H1 (cell line): Measurements from ENCODE around the gene DCTD. TPM values are rescaled to one million over a fixed set of nuclear protein-coding genes. Genes with fewer than 3 reads are reported as not detected.

Experiments used
- CTCF ChIA-PET: fragments of 300-600 bp; sonication (Branson Sonifier 250); formaldehyde crosslinking; loops from one replicate; lab custom pipeline; 2021; ENCODE audit not compliant: partially characterized antibody; lab: Charles Lee
- POLR2A ChIA-PET: fragments of 300-600 bp; sonication (Branson Sonifier 250); formaldehyde crosslinking; loops from one replicate; lab custom pipeline; 2021; ENCODE audit warnings: inconsistent platforms; ENCODE audit not compliant: partially characterized antibody; lab: Charles Lee
- DNase-seq, 2 experiments: peaks; one replicate each; pipeline versions ENCODE4 v3.0.0 to v3.0.0-alpha.2; 2010 to 2022; ENCODE audit warnings: low spot score in 2 of 2, low read depth in 1 of 2, mixed read lengths in 1 of 2
- FAIRE-seq: peaks from 2 replicates; lab custom pipeline; 2011; peaks lifted over from hg19 to GRCh38; lab: Jason Lieb, UNC
- H2AFZ ChIP-seq: 2 replicates; pipeline ENCODE4 v1.8.1; 2012; ENCODE audit warnings: low read length, inconsistent platforms
- H2AK5ac ChIP-seq: 2 replicates; pipeline ENCODE4 v1.6.1; 2013; ENCODE audit warnings: low read depth, low read length
- H2BK120ac ChIP-seq: replicated peaks from 2 replicates; pipeline ENCODE3; 2013; ENCODE audit warnings: low read depth, low read length, inconsistent platforms
- H2BK12ac ChIP-seq: 2 replicates; pipeline ENCODE4 v1.6.1; 2013; ENCODE audit warnings: low read depth, low read length
- H2BK15ac ChIP-seq: 2 replicates; pipeline ENCODE4 v1.6.1; 2013; ENCODE audit warnings: low read length
- H2BK20ac ChIP-seq: 2 replicates; pipeline ENCODE4 v1.6.1; 2013; ENCODE audit warnings: low read length
- H2BK5ac ChIP-seq: 2 replicates; pipeline ENCODE4 v1.6.1; 2013; ENCODE audit warnings: low read depth, low read length
- H3K14ac ChIP-seq: 2 replicates; pipeline ENCODE4 v1.6.1; 2013; ENCODE audit warnings: inconsistent platforms; ENCODE audit not compliant: insufficient read length
- H3K18ac ChIP-seq: 2 replicates; pipeline ENCODE4 v1.6.1; 2013; ENCODE audit warnings: low read length; ENCODE audit errors: extremely low read depth
- H3K23ac ChIP-seq: 2 replicates; pipeline ENCODE4 v1.6.1; 2013; ENCODE audit warnings: inconsistent platforms; ENCODE audit not compliant: insufficient read length
- H3K23me2 ChIP-seq: 2 replicates; pipeline ENCODE4 v1.6.1; 2013; ENCODE audit warnings: low read depth, low read length
- H3K27ac ChIP-seq: 2 replicates; pipeline ENCODE4 v1.6.1; 2011; ENCODE audit warnings: low read depth, low read length, inconsistent platforms
- H3K27me3 ChIP-seq, 4 experiments: replicated peaks in 1 of 4; 1 replicate in 1 of 4; 2 replicates in 3 of 4; pipeline versions ENCODE4 v1.6.1 to v1.8.1; 2011 to 2013; ENCODE audit warnings: low read length in 3 of 4, mild to moderate bottlenecking in 3 of 4, inconsistent platforms in 2 of 4, mixed read lengths in 2 of 4, moderate library complexity in 1 of 4; ENCODE audit not compliant: control insufficient read depth in 3 of 4, insufficient read depth in 3 of 4; ENCODE audit errors: extremely low read depth in 1 of 4
- H3K36me3 ChIP-seq, 4 experiments: 2 replicates each; pipeline versions ENCODE4 v1.6.1 to v1.8.1; 2011 to 2013; ENCODE audit warnings: mild to moderate bottlenecking in 4 of 4, low read length in 3 of 4, moderate library complexity in 2 of 4, control low read depth in 1 of 4, inconsistent platforms in 1 of 4; ENCODE audit not compliant: insufficient read depth in 4 of 4, control insufficient read depth in 2 of 4
- H3K4ac ChIP-seq: replicated peaks from 2 replicates; pipeline ENCODE3; 2013; ENCODE audit warnings: low read length, low read depth, mixed read lengths, inconsistent platforms; ENCODE audit not compliant: insufficient read length
- H3K4me1 ChIP-seq, 4 experiments: replicated peaks in 1 of 4; 1 replicate in 1 of 4; 2 replicates in 3 of 4; pipeline versions ENCODE4 v1.6.1 to v1.8.1; 2011 to 2013; ENCODE audit warnings: low read length in 3 of 4, inconsistent platforms in 2 of 4, mixed read lengths in 1 of 4; ENCODE audit not compliant: insufficient read depth in 4 of 4, control insufficient read depth in 3 of 4
- H3K4me2 ChIP-seq, 2 experiments: 2 replicates each; pipeline versions ENCODE4 v1.6.1 to v1.8.1; 2011 to 2013; ENCODE audit warnings: low read depth in 2 of 2, low read length in 2 of 2, control low read depth in 1 of 2, inconsistent platforms in 1 of 2, mild to moderate bottlenecking in 1 of 2; ENCODE audit not compliant: insufficient read depth in 1 of 2
- H3K4me3 ChIP-seq, 4 experiments: fragments of 200-600, 300-600 bp in 1 of 4; sonication (generic), shearing (Covaris generic), sonication (Bioruptor Twin) in 1 of 4; 2 replicates each; pipeline versions ENCODE4 v1.5.1 to v1.8.1; 2011 to 2016; ENCODE audit warnings: low read length in 4 of 4, low read depth in 3 of 4, control low read depth in 2 of 4, inconsistent platforms in 2 of 4, mild to moderate bottlenecking in 2 of 4, mixed read lengths in 1 of 4, moderate library complexity in 1 of 4; ENCODE audit not compliant: insufficient read depth in 2 of 4; ENCODE audit errors: extremely low read depth in 1 of 4
- H3K56ac ChIP-seq: replicated peaks from 2 replicates; pipeline ENCODE3; 2013; ENCODE audit warnings: low read depth, mild to moderate bottlenecking, mixed read lengths, low read length, inconsistent platforms; ENCODE audit not compliant: insufficient read length
- H3K79me1 ChIP-seq: 2 replicates; pipeline ENCODE4 v1.6.1; 2013; ENCODE audit warnings: low read depth, low read length, control low read depth
- H3K79me2 ChIP-seq, 2 experiments: 2 replicates each; pipeline versions ENCODE4 v1.6.1 to v1.8.1; 2012 to 2013; ENCODE audit warnings: low read length in 2 of 2, mild to moderate bottlenecking in 2 of 2, inconsistent platforms in 1 of 2; ENCODE audit not compliant: insufficient read depth in 2 of 2, control insufficient read depth in 1 of 2
- H3K9ac ChIP-seq, 4 experiments: replicated peaks in 1 of 4; 1 replicate in 1 of 4; 2 replicates in 3 of 4; pipeline versions ENCODE4 v1.6.1 to v1.8.1; 2011 to 2013; ENCODE audit warnings: low read depth in 3 of 4, low read length in 3 of 4, control low read depth in 2 of 4, mild to moderate bottlenecking in 2 of 4, moderate library complexity in 2 of 4, inconsistent platforms in 1 of 4; ENCODE audit errors: extremely low read depth in 1 of 4
- H3K9me3 ChIP-seq, 2 experiments: 2 replicates each; pipeline versions ENCODE4 v1.6.1 to v1.8.1; 2012 to 2013; ENCODE audit warnings: mild to moderate bottlenecking in 2 of 2, moderate library complexity in 2 of 2, control low read depth in 1 of 2, inconsistent platforms in 1 of 2, low read depth in 1 of 2, low read length in 1 of 2, mixed read lengths in 1 of 2; ENCODE audit not compliant: insufficient read depth in 2 of 2
- H4K20me1 ChIP-seq, 2 experiments: replicated peaks in 1 of 2; 2 replicates each; pipeline versions ENCODE3 to v1.8.1; 2011 to 2013; ENCODE audit warnings: inconsistent platforms in 2 of 2, low read length in 2 of 2, mild to moderate bottlenecking in 1 of 2; ENCODE audit not compliant: insufficient read depth in 2 of 2, control insufficient read depth in 1 of 2
- H4K5ac ChIP-seq: 2 replicates; pipeline ENCODE4 v1.6.1; 2013; ENCODE audit warnings: low read length, low read depth, mixed read lengths, inconsistent platforms; ENCODE audit not compliant: insufficient read length
- H4K8ac ChIP-seq: 2 replicates; pipeline ENCODE4 v1.8.0; 2013; ENCODE audit warnings: mild to moderate bottlenecking, moderate library complexity, low read length, inconsistent platforms; ENCODE audit not compliant: insufficient read depth; ENCODE audit errors: extremely low read depth
- H4K91ac ChIP-seq: replicated peaks from 2 replicates; pipeline ENCODE3; 2013; ENCODE audit warnings: low read length, mixed read lengths, inconsistent platforms; ENCODE audit not compliant: insufficient read length
- CTBP2 ChIP-seq: IDR thresholded peaks from 2 replicates; pipeline ENCODE4 v1.7.0; 2011; ENCODE audit warnings: borderline replicate concordance, mild to moderate bottlenecking, moderate library complexity, mixed read lengths, low read length; ENCODE audit not compliant: insufficient read depth, insufficient read length
- EZH2 ChIP-seq: fragments of 200-600 bp; sonication (generic); IDR thresholded peaks from 2 replicates; pipeline ENCODE4 v1.7.1; 2012; ENCODE audit warnings: low read depth, mild to moderate bottlenecking, moderate library complexity, low read length, inconsistent platforms; ENCODE audit not compliant: severe bottlenecking
- JUND ChIP-seq: IDR thresholded peaks from 2 replicates; pipeline ENCODE4 v1.6.1; 2011; ENCODE audit warnings: mild to moderate bottlenecking, improper control_type of control experiment, low read length
- MAX ChIP-seq: IDR thresholded peaks from 2 replicates; pipeline ENCODE4 v1.6.1; 2012; ENCODE audit warnings: inconsistent platforms
- POLR2A ChIP-seq, 2 experiments: IDR thresholded peaks; 1 replicate in 1 of 2; 2 replicates in 1 of 2; pipeline ENCODE4 v1.6.1; 2011; ENCODE audit warnings: low read depth in 2 of 2, low read length in 2 of 2, mild to moderate bottlenecking in 2 of 2; ENCODE audit errors: control extremely low read depth in 1 of 2
- POLR2AphosphoS5 ChIP-seq: IDR thresholded peaks from 2 replicates; pipeline ENCODE4 v1.6.1; 2011; ENCODE audit warnings: low read depth, low read length
- RAD21 ChIP-seq, 2 experiments: IDR thresholded peaks in 1 of 2; conservative IDR thresholded peaks in 1 of 2; 2 replicates each; pipeline ENCODE4 v1.6.1; 2011; ENCODE audit warnings: low read depth in 2 of 2, low read length in 2 of 2, improper control_type of control experiment in 1 of 2, inconsistent platforms in 1 of 2, mild to moderate bottlenecking in 1 of 2, moderate library complexity in 1 of 2
- RXRA ChIP-seq: IDR thresholded peaks from 2 replicates; pipeline ENCODE4 v1.6.1; 2011; ENCODE audit warnings: low read depth, mild to moderate bottlenecking, low read length, moderate library complexity; ENCODE audit not compliant: insufficient read depth
- SRF ChIP-seq: IDR thresholded peaks from 2 replicates; pipeline ENCODE4 v1.6.1; 2011; ENCODE audit warnings: mild to moderate bottlenecking, low read depth, low read length, moderate library complexity
- TAF7 ChIP-seq: optimal IDR thresholded peaks from 2 replicates; pipeline ENCODE3; 2011; ENCODE audit warnings: low read depth, mild to moderate bottlenecking, inconsistent platforms, low read length, moderate library complexity, borderline replicate concordance
- YY1 ChIP-seq: IDR thresholded peaks from 2 replicates; pipeline ENCODE4 v1.6.1; 2011; ENCODE audit warnings: low read depth, mild to moderate bottlenecking, low read length
- WGBS, 2 experiments: shearing (Covaris generic) in 1 of 2; methylation state at CpG; one replicate each; pipeline versions ENCODE4 v1.1.6 to v1.1.7; 2013 to 2015; ENCODE audit warnings: low lambda C conversion rate in 2 of 2, mixed read lengths in 2 of 2, inconsistent platforms in 1 of 2, low coverage in 1 of 2, missing lambda C conversion rate in 1 of 2; ENCODE audit not compliant: insufficient replicate concordance in 2 of 2, insufficient coverage in 1 of 2, insufficient read length in 1 of 2; ENCODE audit errors: extremely low coverage in 1 of 2, missing lambda C conversion rate in 1 of 2; 5-methylcytosine and 5-hydroxymethylcytosine counted together
- polyA plus RNA-seq, 7 experiments: library from polyadenylated mRNA; depleted of rRNA in 3 of 7; stranded (reverse) in 5 of 7; unstranded in 2 of 7; fragments of >200 nt in 5 of 7; fragments of 200-250 nt in 2 of 7; gene quantifications; 1 replicate in 5 of 7; 2 replicates in 1 of 7; 4 replicates in 1 of 7; pipeline versions ENCODE4 v1.2.1 to v1.2.3, GENCODE V29; 2011 to 2013; ENCODE audit warnings: missing spikeins in 2 of 7, mixed read lengths in 2 of 7
- total RNA-seq: library from RNA; stranded (reverse); fragmentation: NEBNext Ultra II Directional; extraction: Animal tissue kit (Norgen Biotek cat#: 25700); gene quantifications from 2 replicates; pipeline ENCODE4 v1.2.1, GENCODE V29; 2021
- TF ChIP-seq, protein P1 (sequence below): IDR thresholded peaks from 2 replicates; pipeline ENCODE4 v1.6.1; 2011; ENCODE audit warnings: low read length, improper control_type of control experiment

DCTD gene
- total and polyA plus RNA-seq, 2 of the 8 experiments (the other 6 are each of a cell fraction or from before 2014, with no cell fraction given): 60.2 to 69.5 TPM

DNA sequence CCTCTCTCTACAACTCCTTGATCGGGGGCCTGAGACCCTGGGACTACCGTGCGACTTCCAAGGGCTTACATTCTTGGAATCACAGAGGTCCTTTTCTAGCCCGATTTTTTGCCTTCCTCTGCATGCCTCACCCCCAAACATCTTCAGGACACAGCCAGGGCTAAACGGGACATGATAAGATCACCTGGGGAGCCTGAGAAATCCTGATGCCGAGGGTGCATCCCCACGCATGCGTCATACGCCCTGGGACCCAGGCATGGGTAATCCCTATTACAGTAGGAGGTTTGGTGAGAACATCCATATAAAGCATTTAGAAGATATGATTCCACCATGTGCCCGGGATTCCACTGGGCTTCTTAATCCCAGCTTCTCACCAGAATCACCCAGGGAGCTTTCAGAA, 77.1 kb downstream of the DCTD start:
- no peak overlapping the region for H3K14ac ChIP-seq
- H3K9me3 ChIP-seq: no peaks in the 10 kb centered on the region
- POLR2A ChIA-PET: no interaction called here
- no peak overlapping the region for H3K23ac ChIP-seq
- no peak overlapping the region for H2AFZ ChIP-seq
- no peaks in the 10 kb centered on the region for H3K36me3 ChIP-seq
- no peaks in the 10 kb centered on the region for H3K79me1 ChIP-seq
- no peak overlapping the region for H3K4ac ChIP-seq
- no peak overlapping the region for H4K5ac ChIP-seq
- WGBS, 2 experiments: 92% methylated on average over 10 of the region's 10 CpGs; no CpG with 5 or more reads in 1 of the 2 experiments
- H2AK5ac ChIP-seq: no peak overlapping the region
- no peak overlapping the region for H3K9ac ChIP-seq
- no peaks in the 10 kb centered on the region for H4K20me1 ChIP-seq
- no peaks in the 10 kb centered on the region for H3K79me2 ChIP-seq
- H3K56ac ChIP-seq: no peak overlapping the region
- no peak overlapping the region for H3K4me3 ChIP-seq
- peaks cover 0 to under 1% (median 0%) of the 10 kb centered on the region in 4 experiments; a peak in 1 of 7 replicates for H3K4me1 ChIP-seq
- H3K23me2 ChIP-seq: no peaks in the 10 kb centered on the region
- no peak overlapping the region for H3K27ac ChIP-seq
- H4K8ac ChIP-seq: no peak overlapping the region
- H3K4me2 ChIP-seq: no peak overlapping the region
- no peak overlapping the region for H2BK12ac ChIP-seq
- CTCF ChIA-PET: interaction anchor here (1.2 kb wide), 1 partner anchor 20 kb away, joined by 3 read pairs; no protein-coding TSS in a partner anchor
- H2BK15ac ChIP-seq: no peak overlapping the region
- no peaks in the 10 kb centered on the region for H3K27me3 ChIP-seq
- H4K91ac ChIP-seq: no peak overlapping the region
- H2BK20ac ChIP-seq: no peak overlapping the region
- no peak for FAIRE-seq
- H2BK120ac ChIP-seq: no peak overlapping the region
- H3K18ac ChIP-seq: no peak overlapping the region
- no peak for DNase-seq
- no peak overlapping the region for H2BK5ac ChIP-seq
- TF ChIP-seq, protein P1, sequence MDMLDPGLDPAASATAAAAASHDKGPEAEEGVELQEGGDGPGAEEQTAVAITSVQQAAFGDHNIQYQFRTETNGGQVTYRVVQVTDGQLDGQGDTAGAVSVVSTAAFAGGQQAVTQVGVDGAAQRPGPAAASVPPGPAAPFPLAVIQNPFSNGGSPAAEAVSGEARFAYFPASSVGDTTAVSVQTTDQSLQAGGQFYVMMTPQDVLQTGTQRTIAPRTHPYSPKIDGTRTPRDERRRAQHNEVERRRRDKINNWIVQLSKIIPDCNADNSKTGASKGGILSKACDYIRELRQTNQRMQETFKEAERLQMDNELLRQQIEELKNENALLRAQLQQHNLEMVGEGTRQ: no peak
- TF ChIP-seq YY1 (no peak), POLR2A (IDR thresholded peaks at IDR 0.05; ENCODE audit: control extremely low read depth in 1 of 2, low read depth in 2 of 2, low read length in 2 of 2) (no peak), POLR2AphosphoS5 (no peak), EZH2 (no peak), SRF (no peak), CTBP2 (no peak), JUND (no peak), TAF7 (no peak), RXRA (no peak), RAD21 (IDR thresholded peaks at IDR 0.05 in 1 of 2, conservative IDR thresholded peaks at IDR 0.05 in 1 of 2; ENCODE audit: low read depth in 2 of 2, low read length in 2 of 2) (no peak), MAX (no peak)
